Erythroblast (primary cell): ENCODE data around the gene OSBPL2.

Experiments used
- GATA1 ChIP-seq: IDR thresholded peaks from 2 replicates; pipeline ENCODE4 v1.6.1; 2011; ENCODE audit warnings: low read depth, mild to moderate bottlenecking, control low read depth, low read length, moderate library complexity
- POLR2A ChIP-seq: IDR thresholded peaks from 2 replicates; pipeline ENCODE4 v1.6.1; 2011; ENCODE audit warnings: mild to moderate bottlenecking, low read length

- TF ChIP-seq POLR2A = no peak
- no peak for TF ChIP-seq GATA1
Observed at GRCh38 chr20:62273416-62273815, 35.1 kb downstream of the OSBPL2 start.
